CD1c-positive myeloid dendritic cell (primary cell): ENCODE measurements around the gene TGM5.
A peak's percentile ranks its signal among the peaks of the same experiment; 100 is the strongest.
"Not testable (repeated sequence)": the region's sequence is repeated elsewhere in the genome, so short reads cannot be mapped to it uniquely, and the experiment has no call there.

Source experiments
- DNase-seq: peaks from one replicate; pipeline ENCODE4 v3.0.0-alpha.2; 2016; ENCODE audit errors: extremely low spot score

The TGM5 gene

DNA sequence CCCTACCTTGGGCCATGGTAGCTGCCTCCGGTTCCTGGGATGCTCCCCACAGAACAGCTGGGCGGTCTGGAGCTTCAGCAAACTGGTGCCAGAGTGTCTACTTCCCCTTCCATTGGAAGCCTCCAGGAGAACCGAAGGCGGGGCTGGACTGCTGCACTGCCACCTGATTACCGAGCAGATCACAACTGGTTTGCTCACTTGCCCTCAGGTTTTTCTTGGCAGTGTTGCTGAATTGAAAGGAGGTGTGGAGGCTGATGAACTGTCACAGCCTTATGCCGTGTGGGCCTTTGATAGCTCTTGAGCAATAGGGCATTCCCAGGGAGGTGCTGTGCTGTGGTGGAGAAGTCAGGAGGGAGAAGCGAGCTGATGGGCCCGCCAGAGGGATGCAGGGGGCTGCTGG, at the start of gene TGM5:
Gene TGM5, minus strand, starts transcription at position 95 of the 400 bp plus-strand sequence. Its CDS starts 79 bp downstream, at position 16.
- DNase-seq = no peak

DNA sequence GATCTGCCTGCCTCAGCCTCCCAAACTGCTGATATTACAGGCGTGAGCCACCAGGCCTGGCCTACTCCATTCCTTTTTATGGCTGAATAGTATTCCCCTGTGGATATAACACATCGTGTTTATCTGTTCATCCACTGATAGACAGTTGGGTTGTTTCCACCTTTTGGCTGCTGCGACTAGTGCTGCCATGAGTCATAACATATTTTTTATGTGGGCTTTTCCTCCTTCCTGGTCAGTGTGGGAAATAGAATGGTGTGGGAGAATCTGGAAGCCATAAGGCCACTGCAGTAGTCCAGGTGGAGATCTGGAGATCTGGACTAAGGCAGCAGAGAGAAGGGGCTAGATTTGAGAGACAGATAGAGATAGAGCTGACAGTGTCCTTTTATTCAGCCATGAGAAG, 47.4 kb upstream of the TGM5 start:
- DNase-seq = no peak

- no peak for DNase-seq
These were observed 45.6 kb upstream of the TGM5 start for GRCh38 chr15:43312378-43312777.

DNA sequence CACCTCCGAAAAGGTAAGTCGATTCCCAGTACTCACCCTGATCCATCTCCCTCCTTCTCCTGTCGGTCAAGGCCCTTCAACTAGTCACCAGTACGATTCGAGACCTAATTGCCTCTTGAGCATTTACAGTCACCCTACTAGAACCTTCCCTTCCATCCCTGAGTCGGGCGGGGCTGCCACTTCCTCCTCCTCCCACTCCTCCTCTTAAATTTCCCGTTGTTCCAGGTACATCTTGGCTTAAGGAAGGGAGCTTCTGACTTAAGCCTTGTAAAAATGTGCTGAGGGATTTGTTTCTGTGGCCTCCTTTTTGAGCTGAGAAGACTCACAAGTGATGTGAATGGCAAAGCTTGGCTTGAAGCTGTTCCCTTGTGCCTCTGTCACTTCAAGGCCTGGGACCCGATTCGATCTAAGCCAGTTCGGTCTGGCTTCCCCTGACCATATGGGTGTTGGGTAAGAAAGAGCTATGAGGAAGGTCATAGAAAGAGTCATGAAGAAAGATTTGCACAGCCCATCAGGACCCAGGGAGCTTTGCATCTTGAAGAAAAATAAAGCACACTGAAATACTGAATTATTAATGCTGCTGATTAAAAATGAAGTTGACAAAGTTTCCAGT, 35.6 kb upstream of the TGM5 start, which contains the start of gene TGM7:
Gene TGM7, minus strand, starts transcription at position 51 of the 613 bp plus-strand sequence.
- no peak for DNase-seq

DNA sequence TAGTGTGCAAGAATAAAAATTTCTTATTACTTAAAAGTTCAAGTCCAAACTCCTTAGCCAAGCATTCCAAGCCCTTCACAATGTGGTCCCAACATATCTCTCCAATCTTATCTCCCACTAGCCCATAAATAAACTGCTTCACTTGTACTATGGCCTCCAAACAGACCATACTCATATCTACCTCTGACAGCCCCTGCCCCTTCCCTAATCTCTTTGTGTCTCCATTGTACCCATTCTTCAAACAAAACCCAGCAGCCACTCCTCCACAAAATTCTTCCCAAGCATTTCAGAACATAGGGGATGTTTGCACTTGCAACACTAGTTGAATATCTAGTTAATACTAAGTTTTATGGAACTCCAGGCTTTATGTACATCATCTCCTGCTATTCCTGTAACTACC, 33.2 kb upstream of the TGM5 start:
- no peak for DNase-seq

GRCh38 chr15:43299411-43299810, 32.7 kb upstream of the TGM5 start:
- DNase-seq = no peak

- no peak for DNase-seq
These were observed 27.5 kb upstream of the TGM5 start for GRCh38 chr15:43294091-43294706.

GRCh38 chr15:43293432-43293831, 26.7 kb upstream of the TGM5 start:
- no peak for DNase-seq

DNA sequence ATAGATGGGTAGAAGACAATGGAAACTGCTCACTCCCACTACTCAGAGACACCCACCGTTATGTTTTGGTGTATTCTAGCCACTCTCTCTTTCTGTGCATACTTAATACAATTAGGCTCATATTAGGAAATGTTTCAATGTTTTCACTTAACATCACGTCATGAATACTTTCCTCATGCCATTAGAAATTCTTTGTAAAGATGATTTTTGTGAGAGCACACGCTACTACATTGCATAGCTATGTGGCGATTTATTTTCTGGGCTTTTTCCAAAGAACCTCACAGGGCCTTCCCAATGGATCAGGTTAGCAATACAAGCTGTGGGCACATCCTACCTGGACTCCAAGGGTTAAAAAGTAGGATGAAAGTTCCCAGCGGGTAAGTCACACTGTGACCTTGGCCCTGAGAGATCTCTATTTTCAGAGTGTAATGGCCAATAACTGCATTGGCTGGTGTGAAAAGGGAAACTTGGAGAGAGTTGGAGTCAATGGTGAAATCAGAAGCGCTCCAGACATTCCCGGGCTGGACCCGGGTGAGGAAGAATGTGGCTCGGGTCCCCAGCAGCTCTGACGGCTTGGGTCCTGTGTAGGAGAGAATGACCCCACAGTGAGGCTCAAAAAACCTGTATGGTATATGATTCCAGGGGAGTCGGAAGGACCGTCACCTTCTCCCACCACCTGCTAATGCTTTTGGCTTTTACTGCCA, 25.8 kb upstream of the TGM5 start:
- no peak for DNase-seq

GRCh38 chr15:43289656-43290055, 22.9 kb upstream of the TGM5 start:
- not testable (repeated sequence) for DNase-seq

DNA sequence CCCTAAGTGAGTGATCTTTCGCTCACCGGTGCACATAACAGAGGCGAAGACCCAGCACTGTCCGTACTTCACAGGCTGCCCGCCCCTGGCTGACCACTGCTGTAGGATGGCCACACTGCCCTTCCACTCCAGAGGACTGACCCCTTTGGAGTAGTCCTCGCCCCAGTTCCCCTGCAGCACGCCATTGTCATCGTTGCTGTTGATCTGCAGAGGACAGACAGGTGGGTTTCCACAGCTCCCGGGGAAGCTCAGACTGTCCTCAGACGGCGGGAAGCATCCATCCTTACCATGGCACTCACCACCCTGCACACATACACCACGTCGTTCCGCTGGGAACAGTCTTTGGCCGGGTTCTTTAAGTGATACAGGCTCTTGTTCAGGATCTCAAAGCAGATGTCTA, 20.5 kb upstream of the TGM5 start:
- DNase-seq = no peak

DNA sequence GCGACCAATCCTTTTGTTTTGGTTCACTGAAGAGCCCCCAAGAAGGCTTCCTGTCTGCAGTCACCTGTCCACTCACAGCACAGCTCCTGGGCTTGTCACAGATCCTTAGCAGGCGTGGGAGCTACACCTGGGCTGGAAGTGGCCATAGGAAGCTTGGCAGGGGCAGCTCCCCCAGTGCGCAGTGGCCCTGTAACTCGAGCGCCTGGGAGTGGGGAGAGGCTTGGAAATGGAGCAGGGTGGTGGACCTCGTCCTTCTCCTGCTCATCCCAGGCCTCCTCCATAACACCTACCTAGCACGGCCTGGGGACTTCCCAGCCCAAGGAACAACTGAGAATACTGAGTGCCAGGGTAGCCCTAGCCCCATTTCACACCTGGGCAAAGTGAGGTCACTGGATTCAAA, 19.3 kb upstream of the TGM5 start:
- DNase-seq = no peak

GRCh38 chr15:43285609-43286037, 18.9 kb upstream of the TGM5 start:
- DNase-seq = peak; percentile 81

DNA sequence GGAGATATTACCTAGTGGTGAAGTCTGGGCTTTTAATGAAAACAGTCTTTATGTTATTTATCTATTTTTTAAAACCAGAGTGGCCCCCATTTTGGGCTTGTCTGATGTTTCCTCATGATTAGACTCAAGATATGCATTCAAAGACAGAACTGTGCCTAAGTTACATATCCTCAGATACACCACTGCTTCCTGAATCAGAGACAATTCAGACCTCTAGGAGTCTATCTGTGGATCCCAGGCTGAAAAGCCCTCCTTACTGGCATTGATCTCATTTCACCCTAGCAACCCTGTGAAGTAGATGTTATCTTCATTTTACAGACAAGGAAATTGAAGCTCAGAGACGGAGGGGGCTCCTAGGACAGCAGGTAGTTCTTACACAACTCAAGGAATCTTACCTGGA, 16.8 kb upstream of the TGM5 start:
- no peak for DNase-seq

GRCh38 chr15:43281926-43282602, 15.3 kb upstream of the TGM5 start:
- no peak for DNase-seq

DNA sequence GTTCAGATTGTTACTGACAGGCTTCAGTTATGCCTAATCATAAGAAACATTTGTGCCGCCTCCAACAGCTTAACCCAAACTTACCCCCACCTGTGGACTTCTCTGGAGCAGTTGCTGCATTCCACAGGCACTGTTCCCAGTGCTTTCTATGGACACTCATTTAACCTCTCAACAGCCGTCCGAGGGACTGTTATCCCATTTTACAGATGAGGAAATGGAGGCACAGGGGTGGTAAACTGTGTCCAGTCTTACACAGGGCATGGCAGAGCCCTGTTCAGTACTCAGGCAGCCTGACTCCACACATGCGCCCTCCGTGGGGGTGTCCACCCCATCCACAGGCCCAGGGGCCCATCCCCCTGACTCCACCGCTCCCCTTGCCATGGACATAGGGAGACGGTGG, 14.3 kb upstream of the TGM5 start:
- DNase-seq = no peak

GRCh38 chr15:43279496-43279895, 12.8 kb upstream of the TGM5 start:
- DNase-seq = no peak

DNA sequence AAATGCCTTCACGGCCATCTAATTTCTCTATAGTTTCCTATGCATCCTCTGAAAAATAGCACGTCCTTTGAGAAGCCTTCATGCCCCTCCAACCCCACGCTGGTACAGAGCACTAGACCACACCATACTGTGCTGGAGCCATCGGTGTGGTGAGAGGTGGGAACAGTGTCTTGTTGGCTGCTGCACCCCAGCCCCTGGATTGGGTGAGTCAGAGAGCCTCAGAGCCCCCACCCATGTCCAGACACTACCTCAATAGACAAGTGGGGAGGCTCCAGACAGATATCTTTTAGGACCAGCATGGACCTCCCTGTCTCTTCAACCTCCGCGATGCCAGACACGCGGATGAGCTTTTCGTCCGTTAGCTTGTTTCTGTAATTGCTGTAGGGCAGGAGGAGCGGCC, 12.1 kb upstream of the TGM5 start:
- no peak for DNase-seq

DNA sequence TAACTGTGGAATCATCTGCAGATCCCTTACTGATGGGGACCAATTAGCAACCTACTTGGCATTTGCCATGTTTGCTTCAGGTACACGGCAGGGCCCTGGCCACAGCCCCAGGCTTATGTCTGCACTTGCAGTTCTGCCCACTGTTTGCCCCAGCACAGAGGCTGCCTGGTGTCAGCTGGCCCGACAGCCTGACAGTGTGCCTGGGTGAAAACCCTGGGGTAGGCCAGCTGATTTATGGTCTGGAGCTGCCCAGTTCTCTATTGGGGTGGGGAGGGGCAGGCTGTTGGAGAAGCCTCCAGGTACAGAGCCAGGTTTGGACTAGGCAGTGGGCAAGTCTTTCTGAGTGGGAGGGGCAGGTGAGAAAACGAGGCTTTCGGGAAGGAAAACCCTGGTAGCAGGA, 11.2 kb upstream of the TGM5 start:
- DNase-seq = no peak

DNA sequence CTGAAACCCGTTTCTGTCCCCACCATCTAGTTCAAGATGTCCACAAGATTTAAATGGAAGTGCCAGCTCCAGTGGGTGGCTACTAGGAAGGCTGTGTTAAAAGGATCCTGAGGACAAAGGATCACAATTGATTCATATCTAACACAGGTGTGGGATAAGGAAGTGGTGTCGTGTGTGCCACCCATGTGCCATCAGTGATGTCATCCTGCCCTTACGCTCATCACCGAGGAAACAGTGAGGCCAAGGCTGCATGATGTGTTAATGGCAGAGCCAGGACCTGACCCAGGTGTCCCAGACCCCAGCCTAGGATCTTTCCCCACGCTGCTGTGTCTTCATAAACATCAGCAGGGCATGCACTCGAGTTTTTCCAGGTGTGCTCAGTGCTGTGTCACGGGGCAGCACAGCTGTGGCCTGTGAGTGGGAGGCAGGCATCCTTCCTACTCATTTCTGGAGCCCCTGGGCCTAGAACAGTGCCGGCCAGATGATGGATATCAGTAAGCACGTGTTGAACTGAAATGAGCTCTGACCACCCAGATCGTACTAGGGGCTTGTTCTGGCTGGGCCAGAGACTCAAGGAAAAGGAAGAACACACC, 10.6 kb upstream of the TGM5 start:
- no peak for DNase-seq

DNA sequence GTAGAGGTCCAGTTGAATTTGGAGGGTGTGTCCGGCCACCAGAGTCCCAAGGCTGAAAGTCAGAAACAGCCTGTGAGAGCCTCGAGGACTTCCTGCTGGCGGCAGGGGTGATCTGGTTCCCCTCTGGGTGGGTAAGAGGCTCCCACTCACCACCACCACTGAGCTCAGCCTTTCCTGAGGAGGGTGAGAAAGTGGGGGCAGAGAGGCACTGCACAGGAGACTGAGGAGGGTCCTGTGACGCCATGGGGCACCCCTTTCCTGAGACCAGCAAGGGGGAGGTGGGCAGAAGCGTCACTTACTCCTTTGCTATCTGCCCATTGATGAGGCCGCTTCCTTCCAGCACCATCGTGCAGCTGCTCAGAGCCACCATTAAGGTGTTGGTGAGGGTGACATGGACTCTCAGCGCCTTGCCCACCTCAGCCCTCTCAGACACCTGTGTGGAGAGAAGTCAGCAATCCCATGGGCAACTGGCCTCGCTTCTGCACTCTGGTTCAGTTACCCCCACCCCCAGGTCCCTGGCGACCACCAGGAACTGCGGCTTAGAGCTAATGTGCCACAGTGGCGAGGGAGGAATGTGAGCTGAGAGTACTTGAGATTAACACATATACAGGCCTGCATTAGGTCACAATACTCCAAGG, 10.0 kb upstream of the TGM5 start:
- DNase-seq = no peak
